A204.1 (cell line): ENCODE results near the gene RPRD1B.
"Not testable (repeated sequence)": the region's sequence is repeated elsewhere in the genome, so short reads cannot be mapped to it uniquely, and the experiment has no call there.

Experiments used
- FAIRE-seq: peaks from 2 replicates; lab custom pipeline; 2012; peaks lifted over from hg19 to GRCh38; lab: Jason Lieb, UNC

RPRD1B gene

DNA sequence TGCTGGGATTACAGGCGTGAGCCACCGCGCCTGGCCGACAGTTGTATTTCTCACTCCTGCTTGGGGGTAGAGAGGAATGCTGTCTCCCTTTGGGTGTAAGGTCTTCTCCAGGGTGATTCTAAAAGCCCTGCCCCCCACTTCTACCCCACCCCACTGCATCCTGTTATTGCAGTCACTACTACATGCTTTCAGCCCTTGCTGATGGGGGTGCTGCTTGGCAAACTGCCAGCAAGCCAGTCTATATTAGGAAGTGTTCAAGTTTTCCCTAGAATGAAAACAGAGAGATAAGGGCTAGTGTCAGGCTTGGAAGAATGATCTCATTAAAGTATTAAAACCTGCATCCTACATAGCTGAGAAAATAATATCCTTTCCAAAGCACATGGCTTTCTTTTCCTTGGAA is 31.6 kb upstream of the RPRD1B start:
- FAIRE-seq, result no peak

DNA sequence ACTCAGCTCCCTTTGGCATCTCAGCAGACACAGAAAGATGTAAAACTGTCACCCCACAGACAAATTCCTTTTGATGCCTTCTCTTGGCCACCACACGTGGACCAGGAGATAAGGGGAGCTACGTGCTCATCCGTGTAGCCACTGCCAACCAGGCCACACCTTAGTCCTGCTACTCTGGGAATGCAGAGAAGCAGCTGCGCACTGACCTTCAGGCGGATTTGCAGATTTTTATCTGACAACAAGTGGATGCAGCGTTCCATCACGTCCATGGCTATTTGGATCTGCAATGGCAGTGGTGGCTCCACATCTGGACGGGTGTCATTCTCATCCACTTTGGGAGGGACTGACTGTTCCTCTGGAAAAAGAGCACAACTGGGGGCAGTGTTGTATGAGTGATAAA is 31.1 kb upstream of the RPRD1B start:
- FAIRE-seq, result no peak

DNA sequence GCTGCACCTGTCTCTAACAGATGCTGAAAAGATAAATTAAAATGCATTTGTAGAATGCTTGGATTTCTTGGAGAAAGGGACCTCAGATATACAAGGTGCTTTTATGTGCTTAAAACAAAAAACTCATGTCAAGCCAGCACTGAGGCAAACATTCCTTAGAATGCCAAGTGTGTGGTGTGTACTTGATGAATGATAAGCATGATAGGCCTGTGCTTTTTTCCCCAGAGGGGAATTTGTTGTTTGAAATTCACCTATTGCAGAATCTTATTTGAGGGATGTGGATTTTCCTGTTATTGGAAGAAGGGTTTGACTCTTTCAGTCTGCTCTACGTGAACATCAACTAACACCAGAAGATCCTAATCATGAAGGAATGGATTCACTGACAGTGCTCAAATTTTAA is 29.1 kb upstream of the RPRD1B start:
- FAIRE-seq, result no peak

DNA sequence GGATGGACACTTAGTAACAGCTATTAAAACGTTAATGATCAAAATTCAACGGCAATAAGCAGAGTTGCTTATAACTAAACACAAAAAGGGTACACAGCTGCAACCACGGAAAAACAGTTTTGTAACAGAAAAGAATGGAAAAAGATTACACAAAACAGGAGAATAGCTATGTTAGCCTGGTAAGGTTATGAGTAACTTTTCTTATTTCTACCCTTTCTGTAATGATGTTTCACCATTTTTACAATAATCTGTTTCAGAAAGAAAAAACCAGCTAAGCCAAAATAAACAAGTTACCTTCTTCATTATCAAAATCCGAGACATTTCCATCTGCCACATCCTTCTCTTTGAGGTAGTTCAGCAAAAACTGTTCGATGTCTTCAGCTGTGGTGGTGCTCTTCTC is 27.6 kb upstream of the RPRD1B start:
- no peak for FAIRE-seq

DNA sequence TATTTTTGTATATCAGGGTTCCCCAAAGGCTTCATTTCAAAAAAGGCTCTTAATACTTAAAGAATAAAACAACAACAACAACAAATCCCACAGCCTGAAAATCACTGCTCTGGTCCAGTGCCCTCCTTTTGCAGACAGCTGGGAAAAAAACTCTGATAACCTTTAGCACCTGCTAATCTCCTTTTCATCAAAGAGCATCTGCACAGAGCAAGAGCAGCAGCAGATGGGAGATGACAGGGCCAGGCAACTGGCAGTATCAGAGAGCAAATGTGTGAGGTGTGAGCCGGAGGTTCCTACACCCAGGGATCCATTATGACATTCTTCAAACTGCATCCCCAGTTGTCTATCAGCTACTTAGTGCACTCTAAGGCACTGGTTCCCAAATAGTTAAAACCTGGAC is 26.0 kb upstream of the RPRD1B start:
- no peak for FAIRE-seq

DNA sequence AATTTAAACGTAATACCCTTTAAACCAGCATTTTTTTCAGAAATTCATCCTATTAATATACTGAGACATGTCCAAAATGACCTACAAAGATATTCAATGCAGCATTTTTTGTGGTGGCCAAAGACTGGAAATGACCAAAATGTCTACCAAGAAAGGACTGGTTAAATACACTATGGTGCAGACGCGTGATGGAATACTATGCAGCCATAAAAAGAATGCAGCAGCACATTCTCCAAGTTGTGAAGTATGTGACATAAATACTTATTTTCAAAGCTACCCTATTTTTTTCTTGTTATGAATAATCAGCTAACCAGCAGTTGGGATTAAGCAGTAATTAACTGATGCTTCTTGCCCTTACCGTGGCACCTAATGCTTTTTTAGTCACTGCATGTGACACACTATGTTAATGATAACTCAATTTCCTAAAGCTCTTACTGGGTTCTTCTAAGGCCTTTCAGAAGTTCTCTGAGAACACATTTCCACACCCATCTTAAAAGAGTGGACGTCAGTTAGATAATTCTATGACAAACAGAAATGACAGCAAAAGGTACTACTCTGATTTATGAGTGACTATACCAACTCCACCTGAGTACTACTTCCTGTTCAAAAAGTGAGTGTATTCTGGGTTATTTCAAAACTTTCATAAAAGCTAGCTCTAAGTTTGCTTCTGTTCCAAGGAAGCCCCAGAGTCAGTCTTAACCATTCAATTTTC is 25.2 kb upstream of the RPRD1B start:
- FAIRE-seq, result no peak

DNA sequence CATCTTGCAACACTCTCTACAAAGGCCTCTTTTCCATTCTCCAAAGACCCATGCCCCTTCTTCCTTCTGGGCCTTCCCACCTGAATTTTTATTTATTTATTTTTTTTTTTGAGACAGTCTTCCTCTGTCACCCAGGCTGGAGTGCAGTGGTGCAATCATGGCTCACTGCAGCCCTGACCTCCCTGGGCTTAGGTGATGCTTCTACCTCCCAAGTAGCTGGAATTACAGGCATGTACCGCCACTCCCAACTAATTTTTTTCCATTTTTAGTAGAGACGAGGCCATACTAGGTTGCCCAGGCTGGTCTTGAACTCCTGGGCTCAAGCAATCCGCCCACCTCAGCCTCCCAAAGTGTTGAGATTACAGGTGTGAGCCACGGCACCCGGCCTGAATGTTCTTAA is 24.1 kb upstream of the RPRD1B start:
- FAIRE-seq, result not testable (repeated sequence)

DNA sequence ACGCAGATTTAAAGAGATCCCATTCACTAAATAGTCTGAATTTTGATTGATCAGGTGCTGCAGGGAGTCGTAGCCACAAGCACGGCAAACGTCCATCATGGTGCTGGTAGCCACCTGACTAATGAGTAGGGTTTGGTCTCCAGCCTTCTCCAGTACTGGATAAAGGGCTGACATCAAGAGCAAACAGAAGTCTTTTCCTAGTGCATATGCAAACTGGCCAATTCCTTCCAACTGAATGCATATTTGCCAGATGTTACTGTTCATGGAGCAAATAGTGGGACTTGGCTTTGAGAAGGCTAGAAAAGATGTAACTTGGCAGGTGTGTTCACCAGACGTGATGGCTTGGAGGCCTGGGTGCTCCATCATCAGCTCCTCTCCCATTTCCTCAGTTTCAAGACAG is 21.9 kb upstream of the RPRD1B start:
- FAIRE-seq, result no peak

DNA sequence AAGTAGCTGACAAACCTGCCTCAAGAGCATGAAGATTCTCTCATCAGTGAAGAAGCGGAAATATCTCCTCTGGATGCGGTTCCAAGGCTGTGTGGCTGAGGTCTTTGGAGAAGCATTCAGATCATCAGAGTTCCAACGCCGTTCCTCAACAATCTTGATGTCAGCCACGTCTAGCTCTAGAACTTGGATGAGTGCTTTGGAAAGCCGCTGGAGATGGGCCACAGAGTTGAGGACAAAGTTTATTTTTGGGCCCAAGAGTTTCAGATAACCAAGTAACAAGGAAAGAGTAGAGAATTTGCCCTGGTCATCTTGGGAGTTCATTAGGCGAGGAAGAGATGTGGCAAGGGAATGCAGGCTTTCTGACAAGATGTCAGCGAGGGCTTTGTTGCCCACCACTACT is 21.2 kb upstream of the RPRD1B start:
- no peak for FAIRE-seq

DNA sequence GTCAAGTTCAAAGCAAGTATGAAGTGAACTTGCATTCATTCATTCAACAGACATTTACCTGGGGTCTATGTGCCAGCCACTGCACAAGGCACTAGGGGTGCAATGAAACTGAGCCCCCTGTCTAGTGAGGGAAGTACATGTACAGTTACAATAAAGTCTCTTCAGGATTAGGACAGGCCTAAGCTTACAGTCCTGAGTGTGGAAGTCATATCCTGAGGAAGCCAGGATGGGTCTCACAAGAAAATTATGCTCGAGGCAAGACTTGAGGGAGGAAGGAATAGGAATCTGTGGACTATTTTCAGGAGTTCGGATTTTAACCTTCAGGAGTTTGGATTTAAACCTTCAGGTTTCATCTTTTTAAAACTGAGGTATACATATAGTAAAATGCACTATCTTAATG is 19.7 kb upstream of the RPRD1B start:
- FAIRE-seq, result no peak

DNA sequence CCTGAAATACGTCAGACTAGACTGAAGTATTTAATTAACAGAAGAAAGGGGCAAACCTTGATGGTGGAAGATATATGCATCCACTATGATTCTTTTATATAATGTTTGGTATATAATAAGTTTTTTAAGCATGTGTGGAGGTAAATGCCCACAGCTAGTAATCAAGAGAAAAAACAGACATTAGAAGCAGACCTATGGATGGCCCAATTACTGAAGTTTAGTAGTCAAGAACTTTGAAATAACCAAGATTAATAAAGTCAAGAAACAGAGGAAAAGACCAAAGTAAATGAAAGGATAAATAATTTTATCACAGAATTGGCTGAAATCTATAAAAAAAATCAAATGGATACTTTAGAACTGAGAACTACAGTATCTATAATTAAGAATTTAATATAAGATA is 15.6 kb upstream of the RPRD1B start:
- FAIRE-seq, result no peak

DNA sequence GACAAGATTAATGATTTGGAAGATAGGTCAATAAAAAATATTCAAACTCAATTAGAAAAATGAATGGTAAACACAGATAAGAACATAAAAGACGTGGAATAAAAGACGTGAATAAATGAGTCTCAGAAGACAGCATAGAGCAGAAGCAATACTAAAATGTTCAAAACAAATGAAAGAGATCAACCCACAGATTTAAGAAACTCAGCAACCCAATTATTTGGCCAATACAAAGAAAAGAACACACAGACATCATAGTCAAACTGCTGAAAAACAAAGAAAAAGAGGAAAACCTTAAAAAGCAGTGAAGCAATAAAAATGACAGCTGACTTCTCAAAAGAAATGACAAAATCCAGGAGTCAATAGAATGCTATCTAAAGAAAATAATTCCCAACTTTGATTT is 15.2 kb upstream of the RPRD1B start:
- no peak for FAIRE-seq

DNA sequence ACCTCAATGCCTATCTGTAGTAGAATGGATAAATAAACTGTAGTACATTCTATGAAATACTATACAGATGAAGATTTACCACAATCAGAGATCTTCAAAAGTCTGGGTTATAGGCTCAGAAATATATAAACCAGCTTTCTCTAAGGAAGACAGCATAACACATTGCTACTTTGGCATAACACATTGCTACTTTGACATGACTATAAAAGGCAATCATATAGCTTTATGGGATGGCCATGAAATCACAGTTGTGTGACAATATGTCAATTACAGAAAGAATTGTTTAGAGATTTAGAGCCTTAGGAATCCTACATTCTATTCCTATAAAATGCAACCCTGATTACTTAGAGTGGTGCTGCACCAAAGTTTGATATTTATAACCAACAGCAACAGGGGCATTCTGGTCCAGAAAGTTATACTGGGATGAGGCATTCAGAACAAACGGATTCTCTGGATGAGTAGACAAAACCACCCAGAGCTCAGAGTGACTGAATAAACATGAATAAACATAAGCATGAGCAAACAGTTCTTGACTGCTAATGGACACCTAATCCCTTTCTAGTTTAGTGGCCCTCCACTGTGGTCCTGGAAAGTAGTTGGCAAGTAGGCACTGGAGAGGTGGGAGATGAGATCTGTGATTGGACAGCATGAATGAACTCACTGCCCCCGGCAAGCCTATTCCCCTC is 12.3 kb upstream of the RPRD1B start:
- FAIRE-seq, result no peak

DNA sequence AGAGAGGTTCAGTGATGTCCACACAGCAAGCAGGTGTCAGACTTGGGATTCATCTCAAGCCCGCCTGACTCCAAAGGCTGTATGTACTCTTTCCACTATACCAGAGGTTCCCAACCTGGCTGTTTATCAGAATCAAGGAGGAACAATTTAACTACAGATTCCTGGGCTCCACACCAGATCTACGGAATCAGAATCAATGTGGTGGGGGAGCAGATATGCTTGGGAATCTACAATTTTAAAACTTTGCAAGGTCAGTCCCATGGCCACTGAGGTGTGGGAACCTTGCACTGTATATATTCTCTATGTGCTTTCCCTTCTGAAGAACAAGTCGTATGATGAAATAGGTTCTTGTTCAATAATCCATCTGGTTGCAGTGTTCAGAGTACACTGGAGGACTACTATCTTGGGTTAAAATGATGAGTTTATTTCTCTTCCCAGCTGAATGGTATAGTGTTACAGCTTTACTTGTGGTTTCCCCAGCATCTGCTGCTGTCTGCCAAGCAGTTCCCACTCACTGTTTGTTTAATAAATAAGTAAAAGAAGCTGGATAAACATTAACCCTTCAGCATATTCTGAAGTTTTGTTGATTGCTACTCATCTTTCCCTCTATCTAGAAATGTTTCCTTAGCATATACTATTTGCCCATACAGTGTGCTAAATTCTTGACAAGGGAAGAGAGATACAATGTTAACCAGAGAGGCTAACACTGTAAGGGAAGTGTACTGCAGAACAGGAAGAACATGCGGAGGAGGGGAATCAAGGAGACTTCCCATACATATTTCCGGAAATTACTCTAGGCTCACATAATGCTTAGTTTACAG is 10.2 kb upstream of the RPRD1B start:
- no peak for FAIRE-seq

DNA sequence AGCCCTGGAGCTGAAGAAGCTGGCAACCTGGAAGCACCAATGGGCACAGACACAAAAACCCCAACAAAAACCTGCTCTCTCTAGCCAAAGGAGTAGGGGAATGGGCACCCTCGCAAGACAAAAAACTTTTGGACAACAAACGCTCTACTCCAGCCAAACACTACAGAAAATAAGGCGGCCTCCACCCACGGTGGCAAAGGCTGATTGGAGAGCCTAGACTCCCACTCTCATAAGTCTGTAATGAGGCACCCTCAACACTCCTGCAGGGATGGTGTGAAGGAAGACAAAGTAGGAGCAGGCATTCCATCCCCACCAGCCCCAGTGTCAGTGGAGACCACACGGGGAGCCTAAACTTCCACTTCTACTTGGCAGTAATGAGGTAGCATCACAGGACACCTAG is 9.1 kb upstream of the RPRD1B start:
- FAIRE-seq, result no peak

DNA sequence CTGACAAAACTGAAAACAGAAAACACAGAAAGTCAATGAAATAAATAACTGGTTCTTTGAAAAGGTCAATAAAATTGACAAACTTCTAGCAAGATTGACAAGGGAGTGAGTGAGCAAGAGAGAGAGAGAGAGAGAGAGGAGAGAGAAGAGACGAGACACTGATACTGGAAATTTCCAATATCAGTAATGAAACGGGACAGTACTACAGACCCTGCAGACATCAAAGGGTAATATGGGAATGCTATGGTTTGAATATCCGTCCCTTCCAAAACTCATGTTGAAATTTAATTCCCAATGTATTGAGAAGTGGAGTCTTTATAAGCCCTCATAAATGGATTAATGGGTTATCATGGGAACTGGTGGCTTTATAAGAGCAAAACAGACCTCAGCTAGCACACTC is 4.1 kb upstream of the RPRD1B start:
- no peak for FAIRE-seq

DNA sequence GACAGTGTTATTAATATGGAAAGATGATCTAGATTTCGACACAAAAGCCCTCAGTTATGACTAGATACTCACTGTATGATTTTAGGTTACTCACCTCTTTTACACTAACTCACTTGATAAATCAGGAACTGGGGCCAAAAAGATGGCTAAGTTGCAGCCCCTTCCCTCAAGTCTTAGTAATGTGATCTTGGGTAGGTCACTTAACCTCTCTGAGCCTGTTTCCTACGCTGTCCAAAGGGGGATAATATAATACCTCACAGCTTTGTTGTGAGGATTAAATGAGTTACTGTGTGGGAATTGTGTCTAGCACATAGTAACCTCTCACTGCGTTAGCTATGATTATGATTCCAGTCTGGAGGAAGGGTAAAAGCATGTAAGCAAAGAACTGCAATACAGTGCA is 1.6 kb upstream of the RPRD1B start:
- no peak for FAIRE-seq

DNA sequence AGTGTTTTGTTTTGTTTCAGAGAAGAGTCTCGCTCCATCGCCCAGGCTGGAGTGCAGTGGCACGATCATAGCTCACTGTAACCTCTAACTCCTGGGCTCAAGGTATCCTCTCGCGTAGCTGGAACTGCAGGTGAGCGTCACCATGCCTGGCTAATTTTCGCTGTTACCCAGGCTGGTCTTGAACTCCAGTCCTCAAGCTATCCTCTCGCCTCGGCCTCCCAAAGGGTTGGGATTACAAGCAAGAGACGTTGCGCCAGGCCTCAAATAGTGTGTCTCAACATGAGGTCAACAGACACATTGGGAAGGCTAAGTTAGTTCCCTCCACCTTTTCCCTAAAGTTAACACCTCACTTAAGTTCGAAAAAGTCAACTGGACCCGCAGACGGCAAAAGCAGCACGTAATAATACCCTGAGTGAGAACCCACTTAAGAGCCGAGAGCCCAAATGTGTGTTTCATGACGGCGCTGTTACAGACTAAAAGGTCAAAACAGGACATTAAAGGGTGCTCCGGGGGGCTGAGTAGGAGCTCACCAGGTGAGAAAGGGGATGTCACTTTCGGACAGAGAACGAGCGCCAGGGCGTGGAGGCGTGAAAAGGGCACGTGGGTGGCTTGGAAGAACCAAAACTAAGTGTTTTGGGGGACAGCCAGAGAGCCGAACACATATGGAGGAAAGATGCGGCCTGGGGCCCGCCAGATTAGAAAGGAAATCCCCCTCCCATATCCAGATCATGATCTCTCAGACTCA is 789 bp upstream of the RPRD1B start:
- FAIRE-seq, result no peak

DNA sequence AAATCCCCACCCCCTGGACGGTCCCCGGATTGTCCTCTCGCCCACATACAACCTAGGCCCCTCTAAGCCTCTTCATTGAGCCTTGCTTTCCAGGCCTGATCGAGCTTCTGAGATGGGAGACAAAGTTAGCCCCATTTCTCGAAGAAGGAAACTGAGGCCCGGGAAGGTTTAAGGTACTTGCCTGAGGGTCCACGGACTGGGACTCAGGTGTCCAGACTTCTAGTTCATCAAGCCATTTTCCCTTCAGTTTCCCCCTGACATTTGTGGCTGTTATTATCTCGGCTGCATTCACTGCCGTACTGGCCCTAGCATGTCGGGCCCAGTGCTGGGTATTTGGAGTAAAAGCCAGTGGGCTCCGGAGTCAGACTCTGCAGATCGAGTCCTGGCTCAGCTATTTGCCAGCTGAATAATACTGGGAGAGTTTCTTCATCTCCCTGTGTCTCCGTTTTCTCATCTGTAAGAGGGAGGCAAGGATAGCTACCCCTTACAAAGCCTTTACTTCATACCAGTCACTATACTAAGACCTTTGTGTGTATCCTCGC is 633 bp downstream of the RPRD1B start:
- no peak for FAIRE-seq

DNA sequence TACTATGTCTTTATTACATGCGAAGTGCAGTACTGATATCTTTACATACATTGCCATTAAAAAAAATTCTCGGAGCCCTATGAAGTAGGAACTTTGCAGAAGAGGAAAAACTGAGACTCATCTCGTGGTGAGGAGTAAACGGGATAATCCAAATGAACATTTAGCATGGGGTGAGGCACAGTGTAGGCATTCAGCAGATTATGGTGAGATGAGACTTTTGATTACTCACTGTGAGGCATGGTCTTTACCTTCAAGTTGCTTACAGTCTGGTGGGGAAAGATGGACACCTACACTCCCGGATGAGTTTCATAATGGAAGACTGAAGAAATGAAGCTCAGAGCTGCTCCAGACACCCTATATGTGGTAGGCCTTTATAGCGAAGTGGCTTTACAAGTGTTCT is 1.4 kb downstream of the RPRD1B start:
- no peak for FAIRE-seq

DNA sequence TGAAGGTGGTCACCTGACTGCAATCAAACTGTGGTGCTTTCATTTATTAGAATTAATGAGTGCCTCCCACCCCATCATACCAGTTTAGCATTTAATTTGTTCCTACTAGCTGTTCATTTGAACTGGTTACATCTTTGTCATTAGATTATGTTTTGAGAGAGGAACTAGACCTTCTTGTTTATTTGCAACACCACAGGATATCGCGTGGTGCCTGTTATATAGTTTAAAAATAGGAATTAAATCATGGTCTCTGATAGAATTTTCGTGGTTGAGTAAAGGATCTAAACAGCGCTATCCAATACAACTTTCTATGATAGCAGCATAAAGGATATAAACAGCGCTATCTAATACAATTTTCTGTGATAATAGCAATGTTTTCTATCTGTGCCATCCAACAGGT is 2.8 kb downstream of the RPRD1B start:
- FAIRE-seq, result no peak

DNA sequence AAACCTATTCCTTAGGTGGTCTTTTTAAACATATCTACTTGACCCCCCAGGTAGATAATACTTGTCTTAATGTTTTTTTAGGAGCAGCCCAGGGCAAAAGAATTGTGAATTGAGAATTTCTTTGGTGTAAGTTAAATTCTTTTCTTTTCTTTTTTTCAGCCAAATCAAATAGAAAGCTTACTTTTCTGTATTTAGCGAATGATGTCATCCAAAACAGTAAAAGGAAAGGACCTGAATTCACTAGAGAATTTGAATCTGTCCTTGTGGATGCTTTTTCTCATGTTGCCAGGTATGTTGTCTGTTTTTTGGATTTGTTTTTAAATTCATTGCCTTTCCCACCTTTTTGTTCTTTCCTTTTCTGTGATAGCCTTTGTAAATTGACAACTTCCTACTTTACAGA is 6.7 kb downstream of the RPRD1B start:
- FAIRE-seq, result no peak
